Cortex of kidney (tissue), 1 donor: ENCODE data around the gene CAMK1D.
"Not testable (repeated sequence)": the region's sequence is repeated elsewhere in the genome, so short reads cannot be mapped to it uniquely, and the experiment has no call there.

Experiments
- DNase-seq: peaks from one replicate; lab custom pipeline; 2025; lab: John Stamatoyannopoulos, UW

Gene CAMK1D

GRCh38 chr10:12466704-12467305 is 117.5 kb downstream of the CAMK1D start:
- DNase-seq, result no peak

GRCh38 chr10:12469345-12469744 is 120.0 kb downstream of the CAMK1D start:
- no peak for DNase-seq

GRCh38 chr10:12470719-12471118 is 121.4 kb downstream of the CAMK1D start:
- no peak for DNase-seq

- DNase-seq, result no peak
These were observed 121.8 kb downstream of the CAMK1D start for GRCh38 chr10:12471135-12471534.

GRCh38 chr10:12473491-12473890 is 124.1 kb downstream of the CAMK1D start:
- no peak for DNase-seq

DNA sequence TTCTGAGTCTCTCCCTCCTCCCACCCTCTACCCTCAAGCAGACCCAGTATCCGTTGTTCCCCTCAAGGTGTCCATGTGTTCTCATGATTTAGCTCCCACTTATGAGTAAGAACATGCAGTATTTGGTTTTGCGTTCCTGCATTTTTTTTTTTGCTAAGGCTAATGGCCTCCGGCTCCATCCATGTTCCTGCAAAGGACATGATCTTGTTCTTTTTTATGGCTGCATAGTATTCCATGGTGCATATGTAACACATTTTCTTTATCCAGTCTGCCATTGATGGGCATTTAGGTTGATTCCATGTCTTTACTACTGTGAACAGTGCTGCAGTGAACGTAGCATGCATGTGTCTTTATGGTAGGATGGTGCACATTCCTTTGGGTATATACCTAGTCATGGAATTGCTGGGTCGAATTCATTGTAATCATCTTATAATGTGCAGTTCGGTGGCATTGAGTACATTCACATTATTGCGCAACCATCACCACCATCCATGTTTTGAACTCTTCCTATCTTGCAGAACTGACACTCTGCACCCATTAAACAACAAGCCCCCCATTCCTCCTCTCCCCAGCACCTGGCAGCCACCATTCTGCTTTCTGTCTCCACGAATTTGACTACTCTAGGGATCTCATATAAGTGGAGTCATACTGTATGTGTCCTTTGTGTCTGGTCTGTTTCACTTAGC is 125.5 kb downstream of the CAMK1D start:
- no peak for DNase-seq

- DNase-seq, result no peak
These were observed 127.3 kb downstream of the CAMK1D start for GRCh38 chr10:12476656-12477055.

DNA sequence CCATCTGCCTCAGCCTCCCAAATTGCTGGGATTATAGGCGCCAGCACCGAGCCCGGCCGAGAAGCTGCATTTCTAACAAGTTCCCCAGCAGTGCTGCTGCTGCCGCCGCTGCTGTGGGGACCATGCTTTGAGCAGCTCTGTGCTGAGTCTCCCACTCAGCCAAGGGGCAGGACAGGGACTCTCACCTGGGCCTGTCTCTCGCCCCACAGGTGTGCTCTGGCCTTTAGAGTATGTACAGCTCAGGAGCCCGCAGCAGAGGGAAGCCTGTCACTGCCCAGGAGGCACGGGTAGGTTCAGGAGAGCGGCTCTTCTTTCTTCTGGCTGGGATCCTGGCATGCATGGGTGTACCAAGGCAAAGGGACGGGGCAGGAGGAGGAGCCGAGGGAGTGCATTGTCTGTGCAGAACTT is 130.1 kb downstream of the CAMK1D start:
- no peak for DNase-seq

GRCh38 chr10:12479924-12480323 is 130.6 kb downstream of the CAMK1D start:
- no peak for DNase-seq

DNA sequence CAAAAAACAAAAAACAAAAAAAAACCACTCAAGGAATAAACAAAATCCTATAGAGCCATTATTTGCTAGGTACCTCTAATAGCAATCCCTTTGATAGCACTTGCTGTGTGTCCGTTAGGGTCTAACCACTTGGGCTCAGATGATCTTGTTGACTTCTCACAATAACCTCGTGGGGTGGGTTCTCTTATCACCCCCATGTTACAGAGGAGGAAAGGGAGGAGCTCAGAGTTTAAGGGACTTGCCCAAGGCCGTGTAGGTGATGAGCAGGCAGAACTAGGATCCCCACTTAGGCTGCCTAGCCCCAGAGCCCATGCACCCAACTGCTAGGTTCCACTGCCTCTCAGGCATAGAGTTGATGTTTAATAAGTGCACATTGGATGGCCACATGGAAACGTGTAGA is 131.1 kb downstream of the CAMK1D start:
- DNase-seq, result no peak

DNA sequence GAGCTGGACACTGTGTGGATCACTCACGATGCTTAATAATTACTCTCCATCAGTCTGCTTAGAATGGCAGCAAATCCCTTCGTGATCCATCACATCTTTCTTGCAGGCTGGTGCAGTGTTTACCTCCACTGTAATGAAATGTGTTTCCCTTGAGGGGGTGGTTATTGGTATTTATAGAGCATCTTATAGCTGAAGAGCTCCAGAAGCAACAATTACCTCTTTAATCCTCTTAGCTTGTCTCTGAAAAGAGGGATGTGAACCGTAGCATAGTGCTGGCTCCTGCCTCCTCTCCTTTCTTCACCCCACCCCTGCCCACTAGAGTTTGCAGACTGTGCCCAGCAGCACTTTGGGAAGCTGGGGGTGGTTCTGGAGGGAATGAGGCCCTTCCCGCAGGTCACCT is 132.6 kb downstream of the CAMK1D start:
- DNase-seq, result no peak

DNA sequence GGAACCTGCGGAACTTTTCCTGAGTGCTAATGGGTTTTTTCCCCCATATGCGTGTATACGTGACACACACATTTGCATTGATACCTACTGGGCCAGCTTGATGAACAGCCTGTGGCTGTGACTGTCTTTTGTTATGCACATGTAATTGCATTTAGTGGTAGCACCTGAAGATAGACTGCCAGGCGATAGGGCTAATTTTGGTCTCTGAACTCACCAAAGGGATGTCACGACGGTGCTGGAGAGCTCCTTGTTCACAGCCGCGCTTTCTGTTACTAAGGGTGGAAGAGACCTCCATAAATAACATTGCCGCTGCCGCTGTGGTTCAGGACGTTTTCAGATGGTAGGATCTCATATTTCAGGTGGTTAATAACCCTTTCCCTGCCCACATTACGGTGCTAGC is 133.2 kb downstream of the CAMK1D start:
- no peak for DNase-seq

DNA sequence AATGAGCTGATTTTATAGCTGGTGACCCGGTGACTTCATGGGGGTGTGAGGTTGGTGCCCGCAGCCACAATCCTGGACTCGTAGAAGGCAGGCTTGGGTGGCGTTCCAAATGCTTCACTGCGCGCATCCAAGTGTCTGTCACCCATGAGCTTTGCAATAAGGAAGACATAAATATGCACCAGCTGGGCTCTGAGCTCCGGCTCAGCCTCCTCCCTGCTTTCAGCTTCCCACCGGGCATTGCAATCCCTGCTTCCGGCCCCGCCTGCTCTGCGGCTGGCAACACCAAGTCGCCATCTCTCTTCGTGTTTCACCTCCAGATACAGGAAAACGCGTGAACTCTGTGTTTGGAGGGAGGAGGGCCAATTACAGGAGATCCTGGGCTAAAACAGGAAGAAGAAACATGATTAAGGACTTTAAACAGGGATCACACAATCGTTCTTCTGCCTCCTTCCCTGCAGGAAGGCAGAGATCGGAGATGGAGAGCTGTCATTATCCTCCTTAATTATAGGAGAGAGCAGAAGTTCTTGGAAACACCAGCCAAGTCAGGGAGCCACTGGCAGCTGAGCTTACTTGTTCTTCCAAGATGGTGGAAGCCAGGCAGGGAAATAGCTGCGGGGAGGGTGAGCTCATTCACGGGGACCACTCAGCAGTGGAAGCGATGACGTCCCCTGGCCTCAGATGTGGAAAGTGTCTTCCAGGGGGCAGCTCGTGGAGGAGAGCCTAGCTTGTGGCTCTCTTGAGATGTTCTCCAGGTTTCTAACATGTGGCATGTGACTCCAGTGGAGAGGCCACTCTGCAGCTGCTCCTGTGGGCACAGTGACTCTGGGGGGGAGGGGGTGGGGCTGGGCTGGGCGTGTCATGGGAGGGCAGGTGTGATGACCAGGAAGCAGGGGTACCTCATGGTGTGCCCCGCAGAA is 134.9 kb downstream of the CAMK1D start:
- DNase-seq, result no peak

DNA sequence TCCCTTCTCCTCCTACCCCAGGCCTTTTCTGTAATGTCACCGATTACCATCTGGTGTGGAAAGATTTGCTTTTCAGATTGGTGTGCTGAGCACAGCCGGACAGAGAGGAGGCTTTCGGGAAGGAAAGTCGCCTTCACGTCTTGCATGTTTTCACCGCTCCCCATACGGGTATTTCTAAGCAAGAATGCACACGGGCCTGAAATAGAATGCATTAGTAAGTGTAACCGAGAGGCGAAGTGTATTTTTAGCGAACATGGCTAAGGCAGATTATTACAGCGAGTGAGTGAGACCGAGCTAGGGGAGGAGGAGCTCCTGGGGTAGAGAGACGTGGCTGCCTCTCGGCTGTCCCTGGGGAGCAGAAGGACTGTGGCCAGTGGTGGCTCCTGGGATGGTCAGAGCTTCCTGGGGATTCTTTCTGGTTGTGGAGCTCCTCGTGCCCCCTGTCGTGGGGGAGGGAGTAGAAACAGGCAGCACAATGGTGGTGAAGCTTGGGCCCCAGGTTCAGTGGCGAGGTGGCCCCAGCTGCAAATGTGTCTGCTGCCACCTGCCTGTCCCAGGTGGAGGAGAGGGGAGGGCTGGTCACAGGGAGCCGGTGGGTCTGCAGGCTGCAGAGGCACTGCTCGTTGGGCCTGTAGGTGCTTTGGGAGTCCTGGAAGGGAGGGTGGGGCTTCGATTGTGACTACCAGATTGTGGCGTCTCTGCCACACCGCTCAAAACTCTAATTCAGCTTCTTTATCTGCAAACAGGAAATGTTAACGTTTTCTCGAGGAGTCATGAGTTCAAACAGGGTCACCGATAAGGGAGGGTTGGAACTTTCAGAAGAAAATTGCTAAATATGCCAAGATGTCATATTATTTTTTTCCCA is 135.8 kb downstream of the CAMK1D start:
- DNase-seq, result no peak

- DNase-seq, result no peak
These were observed 138.0 kb downstream of the CAMK1D start for GRCh38 chr10:12487366-12487765.

DNA sequence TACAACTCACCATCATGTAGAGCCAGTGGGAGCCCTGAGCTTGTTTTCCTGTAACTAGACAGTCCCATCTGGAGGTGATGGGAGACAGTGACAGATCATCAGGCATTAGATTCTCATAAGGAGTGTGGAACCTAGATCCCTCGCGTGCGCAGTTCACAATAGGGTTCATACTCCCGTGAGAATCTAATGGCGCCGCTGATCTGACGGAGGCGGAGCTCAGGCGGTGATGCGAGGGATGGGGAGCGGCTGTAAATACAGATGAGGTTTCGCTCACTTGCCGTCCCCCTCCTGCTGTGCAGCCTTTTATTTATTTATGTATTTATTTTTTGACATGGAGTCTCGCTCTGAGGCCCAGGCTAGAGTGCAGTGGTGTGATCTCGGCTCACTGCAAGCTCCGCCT is 139.3 kb downstream of the CAMK1D start:
- DNase-seq, result no peak

DNA sequence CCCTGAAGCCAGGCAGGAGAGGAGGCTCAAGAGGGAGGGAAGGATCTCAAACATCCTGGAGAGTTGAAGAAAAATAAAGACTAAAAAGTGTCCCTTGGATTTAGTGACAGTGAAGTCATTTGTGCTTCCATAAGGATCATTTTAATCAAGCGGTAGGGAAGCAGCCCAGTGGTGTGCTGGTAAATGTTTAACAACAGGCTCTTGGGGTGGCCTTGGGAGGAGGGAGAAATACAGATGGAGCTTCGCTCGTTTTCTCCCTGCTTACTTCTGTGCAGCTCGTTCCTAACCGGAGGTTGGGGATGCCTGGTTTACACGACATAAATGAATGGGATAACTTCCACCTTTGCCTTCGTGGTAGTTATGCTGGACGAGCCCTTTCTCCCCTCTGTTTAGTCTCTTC is 140.0 kb downstream of the CAMK1D start:
- no peak for DNase-seq

- DNase-seq, result no peak
These were observed 140.5 kb downstream of the CAMK1D start for GRCh38 chr10:12489806-12490205.

GRCh38 chr10:12490963-12491362 is 141.6 kb downstream of the CAMK1D start:
- no peak for DNase-seq

GRCh38 chr10:12491491-12491890 is 142.1 kb downstream of the CAMK1D start:
- no peak for DNase-seq

GRCh38 chr10:12492016-12492415 is 142.7 kb downstream of the CAMK1D start:
- no peak for DNase-seq

DNA sequence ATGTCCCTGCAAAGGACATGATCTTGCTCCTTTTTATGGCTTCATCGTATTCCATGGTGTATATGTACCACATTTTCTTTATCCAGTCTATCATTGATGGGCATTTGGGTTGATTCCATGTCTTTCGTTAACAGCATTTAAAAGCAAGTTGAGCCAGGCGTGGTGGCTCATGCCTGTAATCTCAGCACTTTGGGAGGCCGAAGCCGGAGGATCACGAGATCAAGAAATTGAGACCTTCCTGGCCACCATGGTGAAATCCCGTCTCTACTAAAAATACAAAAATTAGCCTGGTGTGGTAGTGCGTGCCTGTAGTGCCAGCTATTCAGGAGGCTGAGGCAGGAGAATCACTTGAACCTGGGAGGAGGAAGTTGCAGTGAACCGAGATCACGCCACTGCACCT is 147.7 kb downstream of the CAMK1D start:
- not testable (repeated sequence) for DNase-seq
